SK-N-MC (cell line): Measurements from ENCODE around the gene KCNMA1.

ENCODE experiments used
- DNase-seq: peaks from one replicate; pipeline ENCODE4 v3.0.0-alpha.2; 2011; ENCODE audit warnings: low read depth, low spot score
- H3K27ac ChIP-seq: fragments of 200-600 bp; sonication (generic); 2 replicates; pipeline ENCODE4 v1.5.1; 2016; ENCODE audit warnings: mixed run types
- H3K36me3 ChIP-seq: fragments of 200-600 bp; sonication (generic); 2 replicates; pipeline ENCODE4 v1.6.1; 2017; ENCODE audit warnings: antibody characterized with exemption, low read length, mixed read lengths; ENCODE audit not compliant: insufficient read depth
- H3K4me3 ChIP-seq: fragments of 200-600 bp; sonication (generic); 2 replicates; pipeline ENCODE4 v1.5.1; 2016
- H3K9ac ChIP-seq: fragments of 200-600 bp; sonication (generic); 2 replicates; pipeline ENCODE4 v1.8.0; 2017; ENCODE audit warnings: mixed run types, mixed read lengths; ENCODE audit not compliant: insufficient read length
- H3K9me3 ChIP-seq: fragments of 200-600 bp; sonication (generic); 2 replicates; pipeline ENCODE4 v1.6.1; 2017; ENCODE audit warnings: low read depth, mild to moderate bottlenecking, antibody characterized with exemption, low read length, moderate library complexity, mixed read lengths
- EZH2 ChIP-seq: fragments of 200-600 bp; sonication (generic); IDR thresholded peaks from one replicate; pipeline ENCODE4 v1.6.1; 2017; ENCODE audit warnings: antibody characterized with exemption
- FOXP2 ChIP-seq: optimal IDR thresholded peaks from 2 replicates; pipeline ENCODE3; 2011; ENCODE audit warnings: mild to moderate bottlenecking, moderate library complexity; ENCODE audit not compliant: insufficient read depth; ENCODE audit errors: extremely low read length, control extremely low read depth
- POLR2AphosphoS5 ChIP-seq: IDR thresholded peaks from 2 replicates; pipeline ENCODE4 v1.6.1; 2012; ENCODE audit warnings: mild to moderate bottlenecking, low read depth, low read length, borderline replicate concordance

KCNMA1 gene

DNA sequence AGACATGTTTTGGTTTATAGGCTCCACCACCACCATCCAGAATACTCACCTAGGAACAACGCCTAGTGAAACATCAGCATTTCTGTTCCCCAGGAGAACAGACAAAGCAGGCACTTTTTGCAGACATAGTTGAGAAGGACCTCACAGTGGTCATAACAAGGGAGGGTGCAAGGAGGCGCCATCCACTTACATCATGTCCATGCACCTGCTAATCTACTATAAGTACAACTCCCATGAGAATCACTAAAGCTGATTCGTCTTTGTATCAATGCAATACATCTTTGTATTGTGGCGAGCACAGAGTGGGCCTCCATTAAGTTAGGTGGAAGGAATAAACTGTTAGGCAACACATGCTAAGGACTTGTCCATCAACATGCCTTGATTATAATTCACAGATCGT lies 207.1 kb downstream of the KCNMA1 start:
- DNase-seq: no peak
- TF ChIP-seq POLR2AphosphoS5 (no peak), FOXP2 (no peak), EZH2 (no peak)

GRCh38 chr10:77428691-77429395 lies 208.8 kb downstream of the KCNMA1 start:
- Histone ChIP-seq H3K27ac (no peak overlapping the region), H3K9me3 (no peaks in the 10 kb centered on the region), H3K36me3 (no peaks in the 10 kb centered on the region), H3K9ac (no peak overlapping the region), H3K4me3 (no peak overlapping the region)
- DNase-seq: no peak
- TF ChIP-seq FOXP2 (no peak), POLR2AphosphoS5 (no peak), EZH2 (no peak)

More for the DNA sequence above, 207.1 kb downstream of the KCNMA1 start:
- Histone ChIP-seq H3K9ac (no peak overlapping the region), H3K9me3 (no peaks in the 10 kb centered on the region), H3K36me3 (no peaks in the 10 kb centered on the region), H3K27ac (no peak overlapping the region), H3K4me3 (no peak overlapping the region)

DNA sequence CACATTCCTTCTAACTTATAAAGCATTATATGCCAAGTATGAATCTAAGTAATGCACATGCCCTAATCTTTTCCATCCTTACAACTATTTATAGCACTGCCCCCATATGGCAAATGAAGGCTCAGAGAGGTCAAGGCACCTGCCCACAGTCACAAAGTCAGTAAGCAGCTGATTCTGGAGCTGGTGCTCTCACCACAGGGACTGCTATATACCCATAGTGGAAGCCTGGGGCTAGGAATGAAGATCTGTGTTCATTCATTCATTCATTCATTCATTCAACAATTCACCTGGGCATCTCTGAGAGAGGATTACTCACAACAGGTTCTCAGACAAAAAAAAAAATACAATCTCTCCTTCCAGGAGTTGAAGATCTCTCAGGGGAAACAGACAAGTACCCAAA lies 213.4 kb downstream of the KCNMA1 start:
- no peak for DNase-seq
- Histone ChIP-seq H3K27ac (no peak overlapping the region), H3K9me3 (no peaks in the 10 kb centered on the region), H3K4me3 (no peak overlapping the region), H3K9ac (no peak overlapping the region), H3K36me3 (no peaks in the 10 kb centered on the region)
- TF ChIP-seq EZH2 (no peak), POLR2AphosphoS5 (no peak), FOXP2 (no peak)

DNA sequence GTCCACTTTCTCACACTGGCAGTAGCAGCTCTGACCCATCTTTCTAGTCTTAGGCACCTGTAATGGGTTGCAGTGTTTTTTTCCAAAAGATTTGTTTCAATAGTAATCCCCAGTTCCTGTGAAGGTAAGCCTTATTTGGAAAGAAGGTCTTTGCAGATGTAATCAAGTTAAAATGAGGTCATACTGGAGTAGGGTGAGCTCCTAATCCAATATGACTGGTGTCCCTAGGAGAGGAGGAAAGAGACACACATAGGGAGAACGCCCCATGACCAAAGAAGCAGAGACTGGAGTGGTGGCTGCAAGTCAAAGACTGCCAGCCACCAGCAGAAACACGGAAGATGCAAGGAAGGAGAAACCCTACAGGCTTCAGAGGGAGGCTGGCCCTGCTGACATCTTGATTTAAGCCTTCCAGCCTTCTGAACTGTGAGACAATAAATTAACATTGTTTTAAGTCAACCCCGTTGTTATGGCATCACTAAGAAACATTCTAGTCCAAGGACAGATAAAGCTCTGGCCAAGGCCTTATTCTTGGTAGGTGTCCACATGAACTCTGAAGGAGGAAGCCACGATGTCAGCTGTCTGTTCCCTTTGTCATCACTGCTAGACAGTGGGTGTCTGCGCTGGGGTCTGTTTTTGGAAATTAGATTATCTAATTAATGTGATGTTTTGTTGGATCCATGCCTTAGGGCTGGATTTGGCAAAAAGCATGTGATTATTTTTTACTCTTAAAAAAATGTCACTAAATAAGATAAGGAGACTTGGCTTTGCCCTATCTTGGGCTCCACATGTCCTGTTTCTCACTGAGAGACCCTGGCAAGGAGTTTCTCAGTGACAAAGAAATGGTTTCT lies 214.9 kb downstream of the KCNMA1 start:
- H3K9me3 ChIP-seq: no peaks in the 10 kb centered on the region
- H3K27ac ChIP-seq: no peak overlapping the region
- no peak for DNase-seq
- H3K36me3 ChIP-seq: no peaks in the 10 kb centered on the region
- no peak overlapping the region for H3K4me3 ChIP-seq
- TF ChIP-seq FOXP2 (no peak), POLR2AphosphoS5 (no peak), EZH2 (no peak)
- H3K9ac ChIP-seq: no peak overlapping the region

DNA sequence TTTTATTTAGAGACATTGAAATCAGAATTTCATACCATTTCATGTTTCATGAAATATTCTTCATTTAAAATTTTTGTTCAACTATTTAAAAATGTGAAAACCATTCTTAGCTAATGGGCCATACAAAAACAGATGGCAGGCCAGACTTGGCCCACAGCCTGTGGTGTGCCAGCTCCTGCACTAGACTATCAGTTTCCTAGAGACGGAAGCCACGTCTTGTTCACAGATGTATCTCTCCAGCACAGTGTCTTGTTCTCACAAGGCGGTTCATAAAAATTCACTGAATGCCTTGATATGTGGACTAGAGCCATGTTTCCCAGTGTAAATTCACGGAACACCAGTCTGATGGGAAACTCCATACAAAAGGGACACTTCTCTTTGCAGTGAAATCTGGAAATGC lies 216.0 kb downstream of the KCNMA1 start:
- H3K36me3 ChIP-seq: no peaks in the 10 kb centered on the region
- no peaks in the 10 kb centered on the region for H3K9me3 ChIP-seq
- no peak overlapping the region for H3K9ac ChIP-seq
- no peak overlapping the region for H3K27ac ChIP-seq
- no peak overlapping the region for H3K4me3 ChIP-seq
- no peak for DNase-seq
- TF ChIP-seq POLR2AphosphoS5: no peak
- TF ChIP-seq FOXP2: no peak
- no peak for TF ChIP-seq EZH2

DNA sequence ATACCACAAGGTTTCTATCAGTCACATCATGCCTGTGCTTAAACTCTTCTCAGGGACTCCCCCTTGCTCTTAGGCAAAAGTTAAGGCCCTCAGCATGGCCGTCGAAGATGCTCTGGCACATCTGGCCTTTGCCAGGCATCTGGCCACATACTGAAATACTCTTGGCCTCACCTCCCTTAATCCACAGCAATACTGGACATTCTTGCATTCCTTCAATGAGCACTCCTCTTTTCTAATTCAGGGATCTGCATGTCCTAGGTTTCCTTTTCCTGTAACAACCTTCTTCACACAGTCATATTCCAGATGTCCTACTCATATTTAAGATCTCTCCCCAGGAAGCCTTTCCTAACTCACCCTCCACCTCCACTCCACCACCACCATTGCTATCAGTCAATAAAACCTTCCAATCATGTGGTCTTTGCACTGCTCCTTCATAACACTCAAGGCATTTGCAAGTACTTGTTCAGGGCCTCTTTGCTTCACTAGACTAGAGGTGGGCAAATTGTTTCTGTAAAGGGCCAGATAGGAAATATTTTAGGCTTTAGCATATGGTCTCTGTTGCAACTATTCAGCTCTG lies 216.6 kb downstream of the KCNMA1 start:
- Histone ChIP-seq H3K4me3 (no peak overlapping the region), H3K36me3 (no peaks in the 10 kb centered on the region), H3K9me3 (no peaks in the 10 kb centered on the region), H3K9ac (no peak overlapping the region), H3K27ac (no peak overlapping the region)
- no peak for TF ChIP-seq FOXP2
- TF ChIP-seq EZH2: no peak
- no peak for TF ChIP-seq POLR2AphosphoS5
- no peak for DNase-seq

- Histone ChIP-seq H3K36me3 (no peaks in the 10 kb centered on the region), H3K9ac (no peak overlapping the region), H3K27ac (no peak overlapping the region), H3K4me3 (no peak overlapping the region), H3K9me3 (no peaks in the 10 kb centered on the region)
- TF ChIP-seq FOXP2: no peak
- DNase-seq: no peak
Observed at GRCh38 chr10:77419979-77420378, 217.6 kb downstream of the KCNMA1 start.

DNA sequence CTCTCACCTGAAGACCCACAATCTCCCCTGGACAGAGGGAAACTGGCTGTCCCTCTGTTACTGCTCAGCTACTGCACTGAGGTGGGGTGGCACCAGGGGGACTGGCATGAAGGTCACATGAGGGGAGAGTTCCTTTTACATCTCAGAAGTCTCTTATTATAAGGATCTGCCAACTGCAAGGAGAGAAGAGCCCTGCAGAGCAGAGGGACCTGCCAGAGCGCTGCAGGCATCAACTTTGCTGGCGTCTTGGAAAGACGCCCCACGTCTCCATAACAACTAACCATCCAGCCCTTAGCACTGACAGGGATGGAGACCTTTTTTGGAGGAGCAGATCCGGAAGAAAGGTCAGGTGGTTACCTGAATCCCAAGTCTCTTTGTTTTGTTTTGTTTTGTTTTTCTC lies 218.6 kb downstream of the KCNMA1 start:
- TF ChIP-seq EZH2 (no peak), FOXP2 (no peak)
- Histone ChIP-seq H3K9me3 (no peaks in the 10 kb centered on the region), H3K4me3 (no peak overlapping the region), H3K36me3 (no peaks in the 10 kb centered on the region), H3K9ac (no peak overlapping the region), H3K27ac (no peak overlapping the region)
- DNase-seq: no peak
